ENCODE measurements around the gene COX5B. TPM values are rescaled to one million over a fixed set of nuclear protein-coding genes. Genes with fewer than 3 reads are reported as not detected.
"Not testable (repeated sequence)": the region's sequence is repeated elsewhere in the genome, so short reads cannot be mapped to it uniquely, and the experiment has no call there.

The COX5B gene
- total RNA-seq, 6 experiments from 2014 or later = 162 to 215 (median 182) TPM

DNA sequence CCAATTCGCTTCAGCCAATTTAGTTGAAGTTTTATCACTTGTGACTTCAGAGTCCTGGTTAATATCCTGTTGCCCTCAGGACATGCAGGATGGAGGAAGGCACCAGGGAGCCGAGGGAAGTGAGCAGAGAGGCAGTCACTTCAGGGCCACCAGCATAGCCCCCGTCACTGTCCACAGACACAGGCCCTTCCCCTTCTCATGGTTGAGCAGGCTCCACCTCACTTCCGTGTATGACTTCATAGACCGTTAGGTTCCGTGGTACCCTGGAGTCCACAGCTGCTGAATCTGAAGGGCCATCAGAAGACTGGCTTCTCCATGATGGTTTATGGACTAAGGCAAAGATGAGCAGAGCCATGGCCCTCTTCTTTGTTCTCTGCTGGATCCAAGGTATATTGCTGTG, 23.6 kb downstream of the COX5B start, which contains the start of gene C2orf92:
TSS of gene C2orf92 (plus strand) at position 266 of the 400 bp plus-strand sequence. CDS start at position 342, 76 bp downstream.
- Mint-ChIP-seq H3K4me3 (no peak within 1 kb of the TSS), H3K27me3 (ENCODE audit: insufficient read depth) (no peaks in the 10 kb centered on the region; the same call in 1 of the 2 replicates), H3K27ac (no peak within 1 kb of the TSS), H3K4me1 (ENCODE audit: low read depth) (peaks cover 14% of the 10 kb centered on the region), H3K36me3 (ENCODE audit: low read depth) (no peaks in the 10 kb centered on the region), H3K9me3 (no peaks in the 10 kb centered on the region)
- TF ChIP-seq, protein P1, sequence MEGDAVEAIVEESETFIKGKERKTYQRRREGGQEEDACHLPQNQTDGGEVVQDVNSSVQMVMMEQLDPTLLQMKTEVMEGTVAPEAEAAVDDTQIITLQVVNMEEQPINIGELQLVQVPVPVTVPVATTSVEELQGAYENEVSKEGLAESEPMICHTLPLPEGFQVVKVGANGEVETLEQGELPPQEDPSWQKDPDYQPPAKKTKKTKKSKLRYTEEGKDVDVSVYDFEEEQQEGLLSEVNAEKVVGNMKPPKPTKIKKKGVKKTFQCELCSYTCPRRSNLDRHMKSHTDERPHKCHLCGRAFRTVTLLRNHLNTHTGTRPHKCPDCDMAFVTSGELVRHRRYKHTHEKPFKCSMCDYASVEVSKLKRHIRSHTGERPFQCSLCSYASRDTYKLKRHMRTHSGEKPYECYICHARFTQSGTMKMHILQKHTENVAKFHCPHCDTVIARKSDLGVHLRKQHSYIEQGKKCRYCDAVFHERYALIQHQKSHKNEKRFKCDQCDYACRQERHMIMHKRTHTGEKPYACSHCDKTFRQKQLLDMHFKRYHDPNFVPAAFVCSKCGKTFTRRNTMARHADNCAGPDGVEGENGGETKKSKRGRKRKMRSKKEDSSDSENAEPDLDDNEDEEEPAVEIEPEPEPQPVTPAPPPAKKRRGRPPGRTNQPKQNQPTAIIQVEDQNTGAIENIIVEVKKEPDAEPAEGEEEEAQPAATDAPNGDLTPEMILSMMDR (IDR thresholded peaks at IDR 0.05) = no peak
- no peak for DNase-seq

DNA sequence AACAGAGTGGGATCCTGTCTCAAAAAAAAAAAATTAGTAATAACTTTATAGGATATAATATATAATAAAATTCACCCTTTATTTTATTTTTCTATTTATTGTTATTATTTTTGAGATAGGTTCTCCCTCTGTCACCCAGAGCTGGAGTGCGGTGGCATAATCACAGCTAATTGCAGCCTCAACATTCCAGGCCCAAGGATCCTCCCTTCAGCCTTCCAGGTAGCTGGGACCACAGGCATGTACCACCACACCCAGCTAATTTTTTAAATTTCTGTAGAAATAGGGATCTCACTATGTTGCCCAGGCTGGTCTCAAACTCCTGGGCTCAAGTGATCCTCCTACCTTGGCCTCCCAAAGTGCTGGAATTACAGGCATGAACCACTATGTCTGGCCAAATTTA, 24.6 kb downstream of the COX5B start:
- no peak overlapping the region for H3K27ac Mint-ChIP-seq
- H3K27me3 Mint-ChIP-seq (ENCODE audit: insufficient read depth) = no peaks in the 10 kb centered on the region; the same call in none of the 2 replicates
- no peak for DNase-seq
- H3K4me1 Mint-ChIP-seq (ENCODE audit: low read depth) = peaks cover 6% of the 10 kb centered on the region; the same call in 1 of the 2 replicates
- H3K9me3 Mint-ChIP-seq = no peaks in the 10 kb centered on the region
- no peaks in the 10 kb centered on the region for H3K36me3 Mint-ChIP-seq (ENCODE audit: low read depth)
- H3K4me3 Mint-ChIP-seq = no peak overlapping the region
- TF ChIP-seq, protein P1 (IDR thresholded peaks at IDR 0.05) = no peak

DNA sequence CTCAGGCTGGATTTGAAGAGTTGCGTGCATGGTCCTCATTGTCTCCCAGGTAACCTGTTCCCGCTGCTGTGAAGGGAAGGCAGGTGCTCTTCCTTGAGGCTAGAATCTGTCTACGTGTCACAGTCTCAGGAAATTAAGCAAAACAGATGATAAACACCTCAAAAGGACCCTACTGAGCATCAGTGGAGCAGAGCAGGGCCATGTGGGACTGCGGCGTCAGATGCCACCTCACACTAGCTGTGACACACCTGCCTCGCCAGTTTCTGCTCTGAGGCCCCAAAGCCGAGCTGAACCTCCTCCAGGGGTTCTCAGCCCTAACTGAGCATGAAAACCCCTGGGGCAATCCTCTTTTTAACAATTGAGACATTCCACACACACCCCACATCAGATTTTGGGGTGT, 25.7 kb downstream of the COX5B start:
- peaks cover 6% of the 10 kb centered on the region; the same call in 1 of the 2 replicates for H3K4me1 Mint-ChIP-seq (ENCODE audit: low read depth)
- no peak overlapping the region for H3K27ac Mint-ChIP-seq
- no peaks in the 10 kb centered on the region; the same call in none of the 2 replicates for H3K27me3 Mint-ChIP-seq (ENCODE audit: insufficient read depth)
- no peaks in the 10 kb centered on the region for H3K9me3 Mint-ChIP-seq
- no peak overlapping the region for H3K4me3 Mint-ChIP-seq
- TF ChIP-seq, protein P1 (IDR thresholded peaks at IDR 0.05) = no peak
- H3K36me3 Mint-ChIP-seq (ENCODE audit: low read depth) = no peaks in the 10 kb centered on the region
- DNase-seq = no peak

DNA sequence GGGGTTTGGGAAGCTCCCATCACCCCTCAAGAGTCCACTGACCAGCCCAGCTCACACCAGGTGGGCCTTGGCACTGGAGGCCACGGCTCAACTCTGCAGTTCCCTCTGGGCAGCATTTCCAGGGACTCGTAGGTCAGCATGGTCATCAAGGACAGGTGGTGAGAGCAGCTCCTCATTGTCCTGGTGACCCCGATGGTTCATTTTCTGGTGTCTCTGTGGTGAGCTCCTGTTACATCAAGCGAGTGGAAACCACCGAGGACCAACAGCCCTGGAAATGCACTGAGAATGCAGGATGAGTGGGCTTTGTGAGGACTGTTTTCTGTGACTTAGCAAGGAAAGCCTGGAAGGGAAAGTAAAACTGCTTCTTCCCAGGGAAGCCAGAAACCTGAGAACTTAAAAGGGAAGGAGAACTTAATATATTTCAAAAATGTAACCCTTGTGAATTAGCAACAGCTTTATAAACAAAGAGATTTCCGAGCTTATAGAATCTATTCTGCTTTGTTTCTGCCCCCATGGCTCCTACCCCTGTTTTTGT, 26.8 kb downstream of the COX5B start:
- H3K27ac Mint-ChIP-seq; H3K9me3 Mint-ChIP-seq; H3K27me3 Mint-ChIP-seq (ENCODE audit: insufficient read depth); H3K4me3 Mint-ChIP-seq; DNase-seq; H3K36me3 Mint-ChIP-seq (ENCODE audit: low read depth); H3K4me1 Mint-ChIP-seq (ENCODE audit: low read depth): not testable (repeated sequence)

DNA sequence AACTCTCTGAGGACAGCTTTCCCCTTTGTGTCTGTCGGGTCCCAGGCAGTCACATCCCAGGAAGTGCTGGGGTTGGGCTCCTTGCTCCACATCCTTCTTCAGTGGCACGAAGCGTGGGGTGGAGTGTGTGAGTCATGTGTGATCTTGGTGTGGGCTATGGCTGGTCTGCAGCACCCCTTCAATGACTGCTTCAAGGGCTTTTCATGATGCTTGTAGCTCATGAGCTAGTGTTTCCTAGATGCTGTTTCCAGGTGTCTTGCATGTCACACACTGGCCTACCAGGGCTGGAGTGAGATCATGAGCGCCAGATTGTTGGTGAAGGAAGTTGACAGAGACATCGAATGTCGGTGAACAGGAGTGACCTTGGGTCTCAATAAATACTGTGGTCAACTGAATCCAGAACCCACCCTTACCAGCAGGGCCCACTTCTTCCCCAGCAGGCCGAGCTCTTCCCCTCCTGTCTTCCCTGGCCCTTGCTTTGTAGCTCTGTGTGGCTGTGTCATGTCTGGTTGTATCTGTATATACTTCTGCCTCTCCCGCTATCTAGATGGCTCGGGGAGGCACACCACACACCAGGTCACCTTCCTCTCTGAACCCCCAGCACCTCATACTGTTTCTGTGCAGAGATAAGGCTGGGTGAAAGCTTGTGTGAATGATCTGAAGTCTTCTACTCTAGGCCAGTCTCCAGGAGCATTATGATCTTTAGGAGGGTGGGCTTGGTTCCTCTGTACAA, 27.5 kb downstream of the COX5B start:
- Mint-ChIP-seq H3K27me3 (ENCODE audit: insufficient read depth) (no peaks in the 10 kb centered on the region; the same call in 1 of the 2 replicates), H3K4me3 (no peak overlapping the region), H3K36me3 (ENCODE audit: low read depth) (no peaks in the 10 kb centered on the region), H3K4me1 (ENCODE audit: low read depth) (peaks cover 10% of the 10 kb centered on the region; the same call in 1 of the 2 replicates), H3K9me3 (no peaks in the 10 kb centered on the region), H3K27ac (no peak overlapping the region)
- TF ChIP-seq, protein P1 (IDR thresholded peaks at IDR 0.05) = no peak
- DNase-seq = no peak

DNA sequence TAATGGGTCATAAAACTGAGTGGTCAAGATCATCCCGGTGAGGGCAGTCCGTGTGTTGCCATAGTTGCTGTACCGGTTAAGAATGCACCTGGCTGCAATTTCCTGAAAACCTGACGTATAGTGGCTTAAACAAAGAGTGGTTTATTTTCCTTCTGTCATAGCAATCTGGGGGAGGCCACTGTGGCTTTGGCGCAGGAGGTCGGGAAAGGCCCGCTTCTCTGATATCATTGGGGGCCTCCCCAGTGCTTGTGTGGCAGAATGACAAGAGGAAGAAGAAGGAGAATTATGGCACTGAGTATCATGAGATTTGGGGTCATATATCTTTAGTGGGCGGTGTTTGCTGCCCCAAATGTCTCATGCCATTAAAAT, 28.0 kb downstream of the COX5B start:
- H3K27me3 Mint-ChIP-seq (ENCODE audit: insufficient read depth) = no peaks in the 10 kb centered on the region; the same call in 1 of the 2 replicates
- no peak overlapping the region for H3K4me3 Mint-ChIP-seq
- DNase-seq = no peak
- TF ChIP-seq, protein P1 (IDR thresholded peaks at IDR 0.05) = no peak
- no peak overlapping the region for H3K27ac Mint-ChIP-seq
- H3K9me3 Mint-ChIP-seq = no peaks in the 10 kb centered on the region
- H3K36me3 Mint-ChIP-seq (ENCODE audit: low read depth) = no peaks in the 10 kb centered on the region
- peaks cover 12% of the 10 kb centered on the region; the same call in 1 of the 2 replicates for H3K4me1 Mint-ChIP-seq (ENCODE audit: low read depth)
